Measurements from ENCODE around the gene IRAK1. TPM values are rescaled to one million over a fixed set of nuclear protein-coding genes. Genes with fewer than 3 reads are reported as not detected.
A peak's percentile ranks its signal among the peaks of the same experiment; 100 is the strongest.

Gene IRAK1
- polyA plus RNA-seq, 1 donor: 53.8 TPM

DNA sequence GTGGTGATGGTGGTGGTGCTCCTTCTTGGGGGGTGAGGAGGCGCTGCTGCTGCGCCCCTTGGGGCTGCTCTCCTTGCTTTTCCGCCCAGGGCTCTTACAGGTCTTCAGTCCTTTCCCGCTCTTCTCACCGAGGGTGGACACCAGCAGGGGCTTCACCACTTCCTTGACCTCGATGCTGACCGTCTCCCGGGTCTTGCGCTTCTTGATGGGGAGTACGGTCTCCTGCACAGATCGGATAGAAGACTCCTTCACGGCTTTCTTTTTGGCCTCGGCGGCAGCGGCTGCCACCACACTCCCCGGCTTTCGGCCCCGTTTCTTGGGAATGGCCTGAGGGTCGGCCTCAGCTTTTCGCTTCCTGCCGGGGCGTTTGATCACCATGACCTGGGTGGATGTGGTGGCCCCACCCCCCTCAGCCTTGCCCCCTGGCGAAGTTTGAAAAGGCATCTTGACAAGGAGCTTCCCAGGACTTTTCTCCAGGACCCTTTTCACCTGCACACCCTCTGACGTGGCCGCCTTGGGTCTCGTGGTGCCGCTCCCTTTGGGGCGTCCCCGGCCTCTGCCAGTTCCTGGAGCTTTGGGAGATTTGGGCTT lies 11.1 kb upstream of the IRAK1 start:
- Histone ChIP-seq H3K4me1 (ENCODE audit: control insufficient read depth, insufficient read depth, low read length) (peaks cover 13% of the 10 kb centered on the region), H3K27ac (ENCODE audit: low read length) (no peak overlapping the region), H3K4me3 (ENCODE audit: low read length) (no peak overlapping the region), H3K9me3 (ENCODE audit: control insufficient read depth, low read depth, low read length) (no peaks in the 10 kb centered on the region), H3K27me3 (ENCODE audit: control insufficient read depth, insufficient read depth, low read length) (no peaks in the 10 kb centered on the region), H3K36me3 (ENCODE audit: control insufficient read depth, insufficient read depth, low read length) (peaks cover 43% of the 10 kb centered on the region)
- WGBS (ENCODE audit: insufficient coverage, low lambda C conversion rate): no CpG with 5 or more reads among the region's 29 CpGs
- no peak for DNase-seq

- peaks cover 43% of the 10 kb centered on the region for H3K36me3 ChIP-seq (ENCODE audit: control insufficient read depth, insufficient read depth, low read length)
- peaks cover 13% of the 10 kb centered on the region for H3K4me1 ChIP-seq (ENCODE audit: control insufficient read depth, insufficient read depth, low read length)
- no CpG with 5 or more reads among the region's 20 CpGs for WGBS (ENCODE audit: insufficient coverage, low lambda C conversion rate)
- no peaks in the 10 kb centered on the region for H3K9me3 ChIP-seq (ENCODE audit: control insufficient read depth, low read depth, low read length)
- H3K27ac ChIP-seq (ENCODE audit: low read length): no peak overlapping the region
- DNase-seq: no peak
- H3K27me3 ChIP-seq (ENCODE audit: control insufficient read depth, insufficient read depth, low read length): no peaks in the 10 kb centered on the region
- no peak overlapping the region for H3K4me3 ChIP-seq (ENCODE audit: low read length)
Observed at GRCh38 chrX:154030266-154030665, 10.6 kb upstream of the IRAK1 start.

DNA sequence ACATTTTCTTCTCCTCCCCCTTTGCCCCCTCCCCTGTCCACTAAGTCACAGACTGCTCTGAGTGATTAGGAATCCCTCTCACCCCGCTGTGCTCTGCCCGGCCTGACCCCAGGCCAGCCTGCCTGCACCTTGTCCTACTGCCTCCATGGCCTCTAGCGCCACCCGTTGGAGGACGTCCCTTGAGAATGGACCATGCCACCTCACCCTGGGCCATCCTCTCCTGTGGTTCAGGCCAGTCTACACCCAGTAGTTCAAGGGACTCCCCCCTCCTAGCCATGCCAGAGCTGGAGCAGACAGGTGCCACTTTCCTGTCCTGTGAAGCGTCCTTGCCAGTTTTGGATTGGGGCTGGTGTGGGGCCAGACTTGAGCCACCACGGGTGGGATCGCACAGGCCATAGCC lies 9.7 kb upstream of the IRAK1 start:
- Histone ChIP-seq H3K27ac (ENCODE audit: low read length) (no peak overlapping the region), H3K9me3 (ENCODE audit: control insufficient read depth, low read depth, low read length) (no peaks in the 10 kb centered on the region), H3K4me1 (ENCODE audit: control insufficient read depth, insufficient read depth, low read length) (peaks cover 13% of the 10 kb centered on the region), H3K36me3 (ENCODE audit: control insufficient read depth, insufficient read depth, low read length) (peaks cover 41% of the 10 kb centered on the region), H3K27me3 (ENCODE audit: control insufficient read depth, insufficient read depth, low read length) (no peaks in the 10 kb centered on the region), H3K4me3 (ENCODE audit: low read length) (no peak overlapping the region)
- no CpG with 5 or more reads among the region's 8 CpGs for WGBS (ENCODE audit: insufficient coverage, low lambda C conversion rate)
- no peak for DNase-seq

DNA sequence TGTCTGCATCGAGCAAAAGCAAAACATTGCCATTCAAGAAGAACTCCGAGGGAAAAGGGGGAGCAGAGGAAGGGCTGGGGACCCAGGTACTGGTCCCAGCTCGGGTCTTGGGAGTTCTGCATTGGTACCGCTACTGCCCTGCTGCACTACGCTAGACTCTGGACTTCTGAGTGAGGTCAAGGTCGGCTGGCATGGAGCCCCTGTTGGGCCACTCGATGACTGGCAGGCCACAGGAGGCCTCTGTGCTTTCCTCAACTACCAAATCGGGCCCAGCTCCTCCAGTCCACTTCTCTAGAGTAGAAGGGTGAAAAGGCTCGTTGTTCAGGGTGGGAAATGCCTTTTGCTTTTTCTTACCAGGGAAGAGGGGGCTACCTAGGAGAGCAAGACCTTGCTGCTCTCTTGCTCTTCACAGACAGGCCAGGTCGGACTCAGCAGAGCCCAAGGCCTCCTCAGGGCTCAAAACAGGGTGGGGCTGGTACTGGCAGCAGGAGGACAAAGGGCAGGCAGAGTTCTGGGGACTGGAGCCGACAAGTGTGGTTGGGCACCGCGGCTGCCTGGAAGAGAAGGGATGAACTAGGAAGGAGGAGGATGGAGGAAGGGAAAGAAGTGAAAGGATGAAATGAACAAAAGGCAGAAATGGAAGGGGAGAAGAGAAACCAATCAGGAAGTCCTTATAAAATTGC lies 8.9 kb upstream of the IRAK1 start:
- peaks cover 41% of the 10 kb centered on the region for H3K36me3 ChIP-seq (ENCODE audit: control insufficient read depth, insufficient read depth, low read length)
- WGBS (ENCODE audit: insufficient coverage, low lambda C conversion rate): 60% methylated on average over 3 of the region's 13 CpGs
- peak; percentile 54 to 62 for DNase-seq
- H3K9me3 ChIP-seq (ENCODE audit: control insufficient read depth, low read depth, low read length): no peaks in the 10 kb centered on the region
- peaks cover 13% of the 10 kb centered on the region for H3K4me1 ChIP-seq (ENCODE audit: control insufficient read depth, insufficient read depth, low read length)
- H3K27me3 ChIP-seq (ENCODE audit: control insufficient read depth, insufficient read depth, low read length): no peaks in the 10 kb centered on the region
- no peak overlapping the region for H3K4me3 ChIP-seq (ENCODE audit: low read length)
- H3K27ac ChIP-seq (ENCODE audit: low read length): no peak overlapping the region

DNA sequence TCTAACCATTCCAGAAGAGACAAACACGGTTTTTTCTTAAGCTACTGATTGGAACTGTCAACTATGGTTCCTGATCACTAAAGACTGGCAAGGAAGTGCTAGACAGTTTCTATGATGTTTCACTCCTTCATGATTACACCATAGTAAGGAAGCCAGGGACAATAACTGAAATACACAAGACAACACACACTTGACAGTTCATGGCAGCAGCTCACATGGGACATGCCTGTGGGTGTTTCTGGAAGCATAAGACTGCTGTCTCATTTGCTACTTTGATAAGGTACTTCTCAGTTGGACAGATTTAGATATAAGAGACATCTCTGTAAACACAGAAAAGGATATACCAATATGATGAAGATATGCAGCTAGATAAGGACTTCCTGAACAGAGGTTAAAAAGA lies 8.3 kb upstream of the IRAK1 start:
- Histone ChIP-seq H3K27ac (ENCODE audit: low read length) (no peak overlapping the region), H3K27me3 (ENCODE audit: control insufficient read depth, insufficient read depth, low read length) (no peaks in the 10 kb centered on the region), H3K36me3 (ENCODE audit: control insufficient read depth, insufficient read depth, low read length) (peaks cover 41% of the 10 kb centered on the region), H3K4me1 (ENCODE audit: control insufficient read depth, insufficient read depth, low read length) (peaks cover 13% of the 10 kb centered on the region), H3K9me3 (ENCODE audit: control insufficient read depth, low read depth, low read length) (no peaks in the 10 kb centered on the region), H3K4me3 (ENCODE audit: low read length) (no peak overlapping the region)
- WGBS (ENCODE audit: insufficient coverage, low lambda C conversion rate): no CpG with 5 or more reads among the region's 1 CpG
- no peak for DNase-seq

DNA sequence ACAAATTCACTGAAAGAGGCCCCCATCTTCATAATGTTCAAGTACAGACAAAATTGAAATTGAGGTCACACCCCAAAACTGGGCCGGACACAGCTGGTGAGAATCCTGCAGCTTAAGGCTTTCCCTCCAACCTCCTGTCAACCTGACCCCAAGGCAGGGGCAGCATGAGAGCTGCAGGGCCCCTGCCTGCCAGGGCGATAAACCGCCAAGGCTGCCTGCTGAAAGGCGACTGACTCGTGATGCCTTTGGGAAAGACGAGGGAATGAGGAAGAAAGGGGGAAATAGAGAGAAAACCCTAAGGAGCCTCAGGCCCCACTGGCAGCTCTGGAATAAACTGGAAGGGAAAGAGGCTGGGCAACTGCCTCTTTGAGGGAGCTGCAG lies 7.3 kb upstream of the IRAK1 start:
- no CpG with 5 or more reads among the region's 6 CpGs for WGBS (ENCODE audit: insufficient coverage, low lambda C conversion rate)

GRCh38 chrX:154026136-154027021 lies 6.7 kb upstream of the IRAK1 start:
- H3K36me3 ChIP-seq (ENCODE audit: control insufficient read depth, insufficient read depth, low read length): peaks cover 33% of the 10 kb centered on the region
- H3K9me3 ChIP-seq (ENCODE audit: control insufficient read depth, low read depth, low read length): no peaks in the 10 kb centered on the region
- no peak for DNase-seq
- no peak overlapping the region for H3K27ac ChIP-seq (ENCODE audit: low read length)
- H3K4me3 ChIP-seq (ENCODE audit: low read length): no peak overlapping the region
- no peaks in the 10 kb centered on the region for H3K27me3 ChIP-seq (ENCODE audit: control insufficient read depth, insufficient read depth, low read length)
- H3K4me1 ChIP-seq (ENCODE audit: control insufficient read depth, insufficient read depth, low read length): peaks cover 13% of the 10 kb centered on the region
- WGBS (ENCODE audit: insufficient coverage, low lambda C conversion rate): no CpG with 5 or more reads among the region's 21 CpGs

More for the DNA sequence above, 7.3 kb upstream of the IRAK1 start:
- peaks cover 13% of the 10 kb centered on the region for H3K4me1 ChIP-seq (ENCODE audit: control insufficient read depth, insufficient read depth, low read length)
- H3K27ac ChIP-seq (ENCODE audit: low read length): no peak overlapping the region
- H3K4me3 ChIP-seq (ENCODE audit: low read length): no peak overlapping the region
- H3K36me3 ChIP-seq (ENCODE audit: control insufficient read depth, insufficient read depth, low read length): peaks cover 40% of the 10 kb centered on the region
- no peak for DNase-seq
- H3K9me3 ChIP-seq (ENCODE audit: control insufficient read depth, low read depth, low read length): no peaks in the 10 kb centered on the region
- H3K27me3 ChIP-seq (ENCODE audit: control insufficient read depth, insufficient read depth, low read length): no peaks in the 10 kb centered on the region

DNA sequence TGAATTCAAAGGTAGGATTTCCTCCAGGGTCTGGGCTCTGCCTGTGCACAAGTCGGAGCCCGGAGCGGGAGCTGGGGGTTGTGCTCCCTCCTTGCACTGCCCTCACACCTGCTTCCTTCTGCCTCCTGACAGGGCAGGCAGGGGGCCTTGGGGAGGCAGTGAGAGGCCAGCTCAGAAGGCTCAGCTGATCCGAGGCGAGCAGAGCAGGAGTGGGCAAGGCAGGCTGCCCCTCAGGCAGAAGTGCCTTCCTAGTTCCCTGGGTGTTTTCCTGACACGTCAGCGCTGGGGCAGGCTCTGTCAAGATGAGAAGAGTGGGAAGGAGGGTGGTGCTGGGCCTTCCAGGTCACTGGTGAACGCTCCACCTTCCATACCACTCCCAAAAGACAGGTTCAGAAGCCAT lies 5.5 kb upstream of the IRAK1 start:
- Histone ChIP-seq H3K9me3 (ENCODE audit: control insufficient read depth, low read depth, low read length) (no peaks in the 10 kb centered on the region), H3K27ac (ENCODE audit: low read length) (no peak overlapping the region), H3K4me1 (ENCODE audit: control insufficient read depth, insufficient read depth, low read length) (peaks cover 14% of the 10 kb centered on the region), H3K36me3 (ENCODE audit: control insufficient read depth, insufficient read depth, low read length) (peaks cover 23% of the 10 kb centered on the region), H3K4me3 (ENCODE audit: low read length) (no peak overlapping the region), H3K27me3 (ENCODE audit: control insufficient read depth, insufficient read depth, low read length) (no peaks in the 10 kb centered on the region)
- DNase-seq: no peak
- no CpG with 5 or more reads among the region's 8 CpGs for WGBS (ENCODE audit: insufficient coverage, low lambda C conversion rate)

- H3K4me3 ChIP-seq (ENCODE audit: low read length): no peak overlapping the region
- no peak overlapping the region for H3K27ac ChIP-seq (ENCODE audit: low read length)
- H3K36me3 ChIP-seq (ENCODE audit: control insufficient read depth, insufficient read depth, low read length): peaks cover 20% of the 10 kb centered on the region
- DNase-seq: no peak
- H3K27me3 ChIP-seq (ENCODE audit: control insufficient read depth, insufficient read depth, low read length): no peaks in the 10 kb centered on the region
- H3K4me1 ChIP-seq (ENCODE audit: control insufficient read depth, insufficient read depth, low read length): peaks cover 14% of the 10 kb centered on the region
- no peaks in the 10 kb centered on the region for H3K9me3 ChIP-seq (ENCODE audit: control insufficient read depth, low read depth, low read length)
- no CpG with 5 or more reads among the region's 15 CpGs for WGBS (ENCODE audit: insufficient coverage, low lambda C conversion rate)
Observed at GRCh38 chrX:154024271-154024670, 4.6 kb upstream of the IRAK1 start.

DNA sequence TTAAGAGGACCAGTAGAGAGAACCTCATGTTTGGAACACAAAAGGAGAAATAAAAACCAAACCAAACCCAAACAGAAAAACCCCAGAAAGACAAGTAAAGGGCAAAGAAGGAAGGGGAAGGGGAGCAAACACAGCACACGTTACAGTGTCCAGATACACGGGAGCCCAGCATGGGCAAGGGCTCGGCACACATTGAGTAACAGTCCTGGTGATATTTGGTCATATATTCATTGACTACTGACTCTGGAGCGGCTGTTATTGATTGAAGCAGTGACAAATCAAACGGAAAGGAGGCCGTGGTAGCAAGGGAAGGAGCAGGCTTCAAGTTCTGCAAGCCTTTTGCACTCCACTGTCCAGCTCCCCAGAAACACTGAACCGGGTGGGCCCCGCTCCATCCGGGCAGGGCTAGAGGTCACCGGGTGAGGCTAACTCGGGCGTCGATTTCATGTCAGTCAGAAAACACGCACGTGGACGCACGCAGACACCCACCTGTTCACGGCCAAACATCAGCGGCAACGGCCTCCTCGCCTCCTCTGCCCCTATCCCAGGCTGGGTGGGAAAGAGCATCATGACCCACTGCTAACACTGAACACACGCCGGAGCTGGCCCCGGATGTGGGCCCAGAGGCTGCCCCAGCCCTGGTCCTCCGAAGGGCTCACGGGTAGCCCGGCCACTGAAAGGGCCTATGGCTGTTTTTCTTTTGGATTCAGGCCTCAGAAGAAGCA lies 3.7 kb upstream of the IRAK1 start:
- Histone ChIP-seq H3K27me3 (ENCODE audit: control insufficient read depth, insufficient read depth, low read length) (no peaks in the 10 kb centered on the region), H3K9me3 (ENCODE audit: control insufficient read depth, low read depth, low read length) (no peaks in the 10 kb centered on the region), H3K36me3 (ENCODE audit: control insufficient read depth, insufficient read depth, low read length) (peaks cover 12% of the 10 kb centered on the region), H3K4me1 (ENCODE audit: control insufficient read depth, insufficient read depth, low read length) (peaks cover 11% of the 10 kb centered on the region), H3K4me3 (ENCODE audit: low read length) (no peak overlapping the region), H3K27ac (ENCODE audit: low read length) (no peak overlapping the region)
- DNase-seq: no peak
- WGBS (ENCODE audit: insufficient coverage, low lambda C conversion rate): 83% methylated on average over 1 of the region's 27 CpGs
